Astrocyte (in vitro differentiated cells and primary cell): ENCODE measurements around the gene BCO2.

Source experiments
- EZH2 ChIP-seq: IDR thresholded peaks from 2 replicates; pipeline ENCODE4 v1.6.1; 2012; ENCODE audit warnings: mild to moderate bottlenecking, low read length, inconsistent platforms; ENCODE audit not compliant: insufficient read depth
- TF ChIP-seq, protein P1 (sequence below): IDR thresholded peaks from 2 replicates; pipeline ENCODE4 v1.5.1; 2011; ENCODE audit warnings: low read depth, mild to moderate bottlenecking, inconsistent platforms, low read length, moderate library complexity; ENCODE audit not compliant: insufficient read depth

DNA sequence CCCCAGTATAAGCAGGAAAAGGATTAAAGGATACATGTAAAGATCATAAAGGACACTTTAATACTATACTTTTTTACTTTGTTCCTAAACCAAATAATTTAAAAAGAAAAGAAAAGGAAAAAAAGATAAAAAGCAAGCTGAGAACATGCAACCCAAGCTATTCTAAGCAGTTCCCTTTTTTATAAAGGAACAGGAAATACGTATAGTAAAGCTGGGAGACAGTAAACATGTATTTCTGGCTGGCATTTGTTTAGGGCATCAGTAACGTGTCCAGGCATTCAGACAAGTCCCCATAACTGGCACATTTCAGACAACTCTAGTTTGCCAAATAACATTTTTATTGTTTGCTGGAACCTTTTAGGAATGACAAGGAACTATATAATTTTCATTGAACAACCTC, 24.9 kb downstream of the BCO2 start:
- TF ChIP-seq, protein P1, sequence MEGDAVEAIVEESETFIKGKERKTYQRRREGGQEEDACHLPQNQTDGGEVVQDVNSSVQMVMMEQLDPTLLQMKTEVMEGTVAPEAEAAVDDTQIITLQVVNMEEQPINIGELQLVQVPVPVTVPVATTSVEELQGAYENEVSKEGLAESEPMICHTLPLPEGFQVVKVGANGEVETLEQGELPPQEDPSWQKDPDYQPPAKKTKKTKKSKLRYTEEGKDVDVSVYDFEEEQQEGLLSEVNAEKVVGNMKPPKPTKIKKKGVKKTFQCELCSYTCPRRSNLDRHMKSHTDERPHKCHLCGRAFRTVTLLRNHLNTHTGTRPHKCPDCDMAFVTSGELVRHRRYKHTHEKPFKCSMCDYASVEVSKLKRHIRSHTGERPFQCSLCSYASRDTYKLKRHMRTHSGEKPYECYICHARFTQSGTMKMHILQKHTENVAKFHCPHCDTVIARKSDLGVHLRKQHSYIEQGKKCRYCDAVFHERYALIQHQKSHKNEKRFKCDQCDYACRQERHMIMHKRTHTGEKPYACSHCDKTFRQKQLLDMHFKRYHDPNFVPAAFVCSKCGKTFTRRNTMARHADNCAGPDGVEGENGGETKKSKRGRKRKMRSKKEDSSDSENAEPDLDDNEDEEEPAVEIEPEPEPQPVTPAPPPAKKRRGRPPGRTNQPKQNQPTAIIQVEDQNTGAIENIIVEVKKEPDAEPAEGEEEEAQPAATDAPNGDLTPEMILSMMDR: no peak
- TF ChIP-seq EZH2: no peak
